Nasal cavity respiratory epithelium epithelial cell of viscerocranial mucosa (primary cell): ENCODE measurements around the gene PANK2. TPM values are rescaled to one million over a fixed set of nuclear protein-coding genes. Genes with fewer than 3 reads are reported as not detected.

ENCODE experiments used
- total RNA-seq: library from RNA; depleted of rRNA; stranded (reverse); fragments of >200 nt; gene quantifications from 2 replicates; pipeline ENCODE4 v1.2.3, GENCODE V29; 2014

The PANK2 gene
- total RNA-seq: 35.9 and 45.9 TPM in 2 replicates

DNA sequence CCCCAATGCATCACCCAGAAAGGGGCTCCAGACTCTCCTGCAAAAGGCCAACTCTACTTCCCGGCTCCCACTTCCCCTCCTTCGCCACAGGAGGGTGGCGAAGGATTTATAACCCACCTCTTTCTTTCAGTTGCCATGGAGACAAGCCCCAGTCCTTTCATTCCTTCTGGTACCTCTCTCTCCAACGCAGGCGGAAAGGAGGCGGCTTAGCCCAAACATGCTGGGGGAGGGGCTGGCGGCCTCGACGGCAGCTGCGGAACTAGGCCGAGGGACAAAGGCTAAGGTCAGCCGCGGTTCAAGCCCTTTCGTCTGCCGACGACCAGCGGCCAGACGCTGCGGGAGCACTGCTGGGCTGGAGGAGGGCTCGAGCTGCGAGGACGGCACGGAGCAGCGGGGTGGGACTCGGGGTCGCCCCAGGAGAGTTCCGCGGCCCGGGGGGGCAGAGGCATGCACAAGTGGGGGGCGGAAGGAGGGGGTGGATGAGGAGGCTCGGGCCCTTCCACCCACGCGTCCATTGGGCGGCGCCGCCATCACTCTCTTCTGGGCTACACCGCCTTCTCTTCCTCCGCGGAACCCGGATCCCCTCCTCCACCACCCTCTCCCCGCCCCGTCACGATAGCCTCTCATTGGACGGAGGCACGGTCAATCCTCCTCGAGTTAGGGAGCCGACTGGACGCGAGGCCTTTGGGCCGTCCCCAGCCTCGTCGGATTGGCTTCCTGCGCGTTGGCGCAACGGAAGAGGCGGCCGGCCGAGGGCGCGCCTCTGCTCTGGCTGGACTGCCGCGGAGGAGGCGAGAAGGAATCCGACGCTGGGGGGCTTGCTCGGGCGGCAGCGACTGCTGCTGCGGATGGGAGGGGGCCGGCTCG is at the start of gene PANK2:
Gene PANK2, plus strand, starts transcription at position 766 of the 867 bp plus-strand sequence.

DNA sequence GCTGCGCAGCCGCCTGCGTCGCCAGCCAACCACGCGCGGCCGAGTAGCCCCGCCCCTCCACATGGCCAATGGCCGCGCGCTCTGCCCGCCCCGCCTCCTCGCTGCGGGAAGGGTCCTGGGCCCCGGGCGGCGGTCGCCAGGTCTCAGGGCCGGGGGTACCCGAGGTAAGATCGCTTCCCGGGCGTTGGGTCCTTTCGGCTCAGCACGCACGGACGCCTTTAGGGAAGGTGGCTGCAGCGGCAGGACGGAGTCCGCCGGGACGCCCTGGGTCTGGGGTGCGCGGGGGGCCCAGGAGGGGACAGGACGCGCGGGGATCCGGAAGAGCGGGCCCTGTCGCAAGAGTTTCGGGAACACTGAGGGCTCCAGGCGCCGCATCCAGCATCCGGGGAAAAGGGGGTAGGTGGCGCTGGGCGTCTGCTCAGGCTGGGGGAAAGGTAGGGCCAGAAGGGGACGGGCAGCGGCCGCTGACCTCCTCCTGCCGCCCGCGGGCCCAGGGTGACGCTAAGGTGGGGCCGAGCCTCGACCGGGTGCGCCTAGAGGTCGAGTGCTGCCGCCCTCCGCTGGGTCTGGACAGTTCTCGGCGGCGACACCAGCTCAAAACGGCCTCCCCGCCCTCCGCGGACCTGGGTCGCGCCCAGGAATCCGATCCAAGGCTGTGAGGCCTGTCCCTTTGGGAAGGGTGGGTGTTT is 42.3 kb upstream of the PANK2 start, which contains the start of gene MAVS:
Gene MAVS, plus strand, starts transcription at position 95 of the 689 bp plus-strand sequence. CDS start 7,791 bp downstream, outside the sequence.

Other genes with a start within 250 kb of the PANK2 start
- not detected in 2 replicates for gene GFRA4, start 226.0 kb upstream of the PANK2 start, total RNA-seq
- not detected in 2 replicates for gene ADAM33, start 207.4 kb upstream of the PANK2 start, total RNA-seq
- gene SIGLEC1, start 176.8 kb upstream of the PANK2 start, total RNA-seq: not detected in 2 replicates
- not detected in 2 replicates for gene HSPA12B, start 156.7 kb upstream of the PANK2 start, total RNA-seq
- gene ADISSP, start 121.6 kb upstream of the PANK2 start, total RNA-seq: 16.1 and 16.9 TPM in 2 replicates
- 0.14 TPM in 1 of 2 replicates, not detected in the other for gene SPEF1, start 107.9 kb upstream of the PANK2 start, total RNA-seq
- gene CENPB, start 102.6 kb upstream of the PANK2 start, total RNA-seq: 67.3 and 88.3 TPM in 2 replicates
- 21.9 and 68.4 TPM in 2 replicates for gene CDC25B, start 93.1 kb upstream of the PANK2 start, total RNA-seq
- gene AP5S1, start 68.8 kb upstream of the PANK2 start, total RNA-seq: 10.9 and 11.3 TPM in 2 replicates
- 13.0 and 34.2 TPM in 2 replicates for gene MAVS, start 42.6 kb upstream of the PANK2 start, total RNA-seq
- gene RNF24, start 126.2 kb downstream of the PANK2 start, total RNA-seq: 1.4 and 6.0 TPM in 2 replicates